ENCODE results near the gene ABCA1. TPM values are rescaled to one million over a fixed set of nuclear protein-coding genes. Genes with fewer than 3 reads are reported as not detected.

ABCA1 gene
- total and polyA plus RNA-seq, 2 of the 13 experiments (the other 11 are each of a cell fraction or from before 2014, with no cell fraction given), result 26.8 to 63.8 TPM

DNA sequence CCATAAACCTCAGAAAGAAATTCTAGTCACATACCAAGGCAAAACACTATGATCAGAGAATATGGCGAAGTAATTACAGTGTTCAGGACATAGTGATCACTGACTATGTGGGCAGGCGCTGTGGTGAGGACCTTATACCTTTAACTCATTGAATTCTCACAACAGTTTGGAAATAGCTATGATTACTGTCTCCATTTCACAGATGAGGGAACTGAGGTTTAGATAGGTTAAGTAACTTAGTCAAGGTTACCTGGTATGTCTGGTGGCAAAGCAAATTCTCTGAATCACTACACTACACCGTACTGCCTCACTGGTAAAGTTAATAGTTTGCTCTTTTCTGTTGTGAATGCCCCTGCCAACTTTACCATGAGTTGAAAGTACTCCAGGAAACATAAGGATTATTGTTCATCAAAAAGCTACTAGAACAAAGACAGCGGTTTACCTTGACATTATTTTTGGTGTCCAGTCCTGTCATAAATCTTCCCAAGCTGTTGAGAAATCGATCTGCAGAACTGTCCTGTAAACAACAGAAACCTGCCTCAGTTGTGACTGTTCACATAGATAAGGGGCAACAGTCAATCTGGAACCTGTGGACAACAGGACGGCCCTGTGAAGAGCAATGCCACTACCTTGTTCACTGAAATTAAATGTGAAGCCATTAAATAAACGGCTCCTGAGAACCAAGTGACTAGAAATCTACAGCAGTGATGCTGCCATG lies 127.7 kb downstream of the ABCA1 start:
- TF ChIP-seq RBM22 (optimal IDR thresholded peaks at IDR 0.05; ENCODE audit: low read length) (peak; percentile 37), ZNF629 (CRISPR knock-in tag; conservative IDR thresholded peaks at IDR 0.05) (peak; percentile 70), THRA (CRISPR knock-in tag; IDR thresholded peaks at IDR 0.05; ENCODE audit: borderline replicate concordance) (no peak)
- H3K79me2 ChIP-seq (ENCODE audit: insufficient read depth, low read length), result no peaks in the 10 kb centered on the region
- H3K36me3 ChIP-seq (replicated peaks in 1 of 2; ENCODE audit: control insufficient read depth in 1 of 2, insufficient read depth in 2 of 2, low read length in 2 of 2), result peaks cover 48 to 95% of the 10 kb centered on the region in 2 experiments
- H3K9ac ChIP-seq (ENCODE audit: insufficient read depth, low read depth, low read length), result no peak overlapping the region
- H2AFZ ChIP-seq (ENCODE audit: low read length), result no peak overlapping the region
- WGBS (ENCODE audit: low lambda C conversion rate), result 93% methylated on average over 7 of the region's 7 CpGs
- in situ Hi-C loops (cut with HindIII; ENCODE audit: extremely low pct_ligation_motif_present, low pct_unique_long_range_greater_than_20kb), result no loop called here
- intact Hi-C loops (cut with micrococcal nuclease; ENCODE audit: unreplicated experiment), result no loop called here
- H3K4me1 ChIP-seq (ENCODE audit: insufficient read depth, low read length), result peaks cover 11% of the 10 kb centered on the region; the same call in 1 of the 2 replicates
- no peaks in the 10 kb centered on the region; the same call in 1 of the 2 replicates for H4K20me1 ChIP-seq (ENCODE audit: insufficient read depth, low read length)
- H3K9me3 ChIP-seq (ENCODE audit: low read length), result no peaks in the 10 kb centered on the region
- FAIRE-seq (no peak), DNase-seq (ENCODE audit: low spot score) (no peak), ATAC-seq (no peak)
- H3K4me2 ChIP-seq (ENCODE audit: low read depth, low read length), result no peak overlapping the region
- no peak overlapping the region for H3K27ac ChIP-seq (ENCODE audit: extremely low read length, insufficient read depth, low read length)
- no peak overlapping the region for H3K4me3 ChIP-seq (replicated peaks in 1 of 3; ENCODE audit: insufficient read depth in 1 of 3, low read depth in 2 of 3, low read length in 3 of 3)
- BruUV-seq (replicated peaks), result no TSS peak
- ChIA-PET POLR2A (no interaction called here), CTCF (ENCODE audit: low intra/inter-chr PET ratio, low total read pairs) (no interaction called here)
- no peaks in the 10 kb centered on the region for H3K27me3 ChIP-seq (ENCODE audit: control insufficient read depth in 1 of 2, insufficient read depth in 2 of 2, low read length in 2 of 2)

DNA sequence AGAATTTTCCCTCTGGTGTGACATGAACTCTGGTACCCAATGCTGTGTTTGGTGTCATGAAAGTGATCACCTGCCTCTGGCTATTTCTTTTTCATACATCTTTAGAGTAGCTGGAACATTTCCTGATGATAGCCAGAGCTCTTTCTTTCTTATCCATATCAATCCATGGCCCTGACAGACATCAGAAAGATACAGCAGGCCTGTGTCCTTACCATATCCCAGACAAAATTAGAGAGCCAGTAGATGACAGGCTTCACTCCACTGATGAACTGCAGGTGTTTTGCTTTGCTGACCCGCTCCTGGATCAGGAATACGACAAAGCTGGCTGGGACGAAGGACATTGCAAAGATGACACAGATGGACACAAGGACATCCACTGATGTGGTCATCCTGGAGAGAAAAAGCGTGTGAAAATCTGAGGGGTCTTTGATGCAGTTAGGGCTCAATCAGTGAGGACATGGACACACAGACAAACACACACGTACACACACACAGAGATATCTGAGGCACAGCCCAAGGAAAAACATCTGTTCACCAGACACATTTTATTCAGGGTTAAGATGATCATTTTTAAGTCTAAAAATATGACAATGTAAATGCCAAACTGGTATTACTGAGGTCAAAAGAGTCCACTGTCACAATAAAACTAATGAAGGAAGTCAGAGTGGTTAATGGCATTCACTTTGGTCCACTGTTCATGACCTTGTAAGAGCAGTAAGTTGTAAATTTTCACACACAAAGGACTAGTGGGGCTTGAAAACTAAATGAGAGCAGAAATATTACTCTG lies 129.6 kb downstream of the ABCA1 start:
- intact Hi-C loops (cut with micrococcal nuclease; ENCODE audit: unreplicated experiment), result no loop called here
- Histone ChIP-seq H3K9me3 (ENCODE audit: low read length) (no peaks in the 10 kb centered on the region), H3K79me2 (ENCODE audit: insufficient read depth, low read length) (no peaks in the 10 kb centered on the region), H2AFZ (ENCODE audit: low read length) (no peak overlapping the region), H3K36me3 (replicated peaks in 1 of 2; ENCODE audit: control insufficient read depth in 1 of 2, insufficient read depth in 2 of 2, low read length in 2 of 2) (peaks cover 53 to 93% of the 10 kb centered on the region in 2 experiments), H3K27ac (ENCODE audit: extremely low read length, insufficient read depth, low read length) (no peak overlapping the region), H3K27me3 (ENCODE audit: control insufficient read depth in 1 of 2, insufficient read depth in 2 of 2, low read length in 2 of 2) (no peaks in the 10 kb centered on the region), H4K20me1 (ENCODE audit: insufficient read depth, low read length) (no peaks in the 10 kb centered on the region; the same call in 1 of the 2 replicates), H3K4me1 (ENCODE audit: insufficient read depth, low read length) (peaks cover 15% of the 10 kb centered on the region; the same call in 1 of the 2 replicates), H3K9ac (ENCODE audit: insufficient read depth, low read depth, low read length) (no peak overlapping the region), H3K4me3 (replicated peaks in 1 of 3; ENCODE audit: insufficient read depth in 1 of 3, low read depth in 2 of 3, low read length in 3 of 3) (no peak overlapping the region), H3K4me2 (ENCODE audit: low read depth, low read length) (no peak overlapping the region)
- ChIA-PET CTCF (ENCODE audit: low intra/inter-chr PET ratio, low total read pairs) (no interaction called here), POLR2A (no interaction called here)
- no peak for TF ChIP-seq SPEN (CRISPR knock-in tag; IDR thresholded peaks at IDR 0.05; ENCODE audit: low read depth)
- 0 out of 4 replicates have a peak, but pooled peaks of 1 of the 2 experiments have one; percentile 4 for TF ChIP-seq POLR2A (IDR thresholded peaks at IDR 0.05; ENCODE audit: insufficient read depth in 1 of 2, low read depth in 2 of 2, low read length in 2 of 2)
- ATAC-seq, result no peak
- no peak for FAIRE-seq
- in situ Hi-C loops (cut with HindIII; ENCODE audit: extremely low pct_ligation_motif_present, low pct_unique_long_range_greater_than_20kb), result no loop called here
- DNase-seq (ENCODE audit: low spot score), result no peak
- no TSS peak for BruUV-seq (replicated peaks)
- WGBS (ENCODE audit: low lambda C conversion rate), result 95% methylated on average over 5 of the region's 5 CpGs
